Measurements from ENCODE around the gene PROX1.

PROX1 gene

GRCh38 chr1:213980906-213981305 is 6.9 kb upstream of the PROX1 start:
- no peak for DNase-seq

GRCh38 chr1:213982289-213982671 is 5.5 kb upstream of the PROX1 start:
- DNase-seq = no peak

- no peak for DNase-seq
These were observed 4.9 kb upstream of the PROX1 start for GRCh38 chr1:213982672-213983492.

GRCh38 chr1:213983493-213984386 is 4.0 kb upstream of the PROX1 start:
- DNase-seq = no peak

- no peak for DNase-seq
These were observed 3.2 kb upstream of the PROX1 start for GRCh38 chr1:213984387-213985208.

- DNase-seq = no peak
These were observed 2.4 kb upstream of the PROX1 start for GRCh38 chr1:213985209-213986019.

- DNase-seq = no peak
These were observed 1.5 kb upstream of the PROX1 start for GRCh38 chr1:213986020-213986924.

GRCh38 chr1:213986925-213987250 is 885 bp upstream of the PROX1 start:
- no peak for DNase-seq

- no peak for DNase-seq
These were observed 299 bp upstream of the PROX1 start for GRCh38 chr1:213987422-213987926.

GRCh38 chr1:213988507-213989001 is 781 bp downstream of the PROX1 start:
- no peak for DNase-seq

GRCh38 chr1:213989002-213989855 is 1.5 kb downstream of the PROX1 start:
- DNase-seq = no peak

- DNase-seq = no peak
These were observed 6.2 kb downstream of the PROX1 start for GRCh38 chr1:213993929-213994328.

GRCh38 chr1:213994888-213995287 is 7.1 kb downstream of the PROX1 start:
- DNase-seq = no peak

- DNase-seq = no peak
These were observed 7.8 kb downstream of the PROX1 start for GRCh38 chr1:213995603-213996002.

- DNase-seq = no peak
These were observed 8.7 kb downstream of the PROX1 start for GRCh38 chr1:213996320-213997037.

GRCh38 chr1:213997038-213997771 is 9.4 kb downstream of the PROX1 start:
- DNase-seq = no peak

GRCh38 chr1:213997772-213998107 is 10.0 kb downstream of the PROX1 start:
- DNase-seq = no peak

GRCh38 chr1:213998785-213999184 is 11.0 kb downstream of the PROX1 start:
- no peak for DNase-seq

- DNase-seq = no peak
These were observed 12.0 kb downstream of the PROX1 start for GRCh38 chr1:213999732-214000131.

Data from activated T-cell treated with anti-CD3 and anti-CD28 coated beads for 4 hours (primary cell).